NCI-H446 treated with DMSO at 0.1 percent for 48 hours (cell line): ENCODE results near the gene IGSF9.

Experiments
- DNase-seq: peaks from one replicate; lab custom pipeline; 2025; lab: John Stamatoyannopoulos, UW

Gene IGSF9

DNA sequence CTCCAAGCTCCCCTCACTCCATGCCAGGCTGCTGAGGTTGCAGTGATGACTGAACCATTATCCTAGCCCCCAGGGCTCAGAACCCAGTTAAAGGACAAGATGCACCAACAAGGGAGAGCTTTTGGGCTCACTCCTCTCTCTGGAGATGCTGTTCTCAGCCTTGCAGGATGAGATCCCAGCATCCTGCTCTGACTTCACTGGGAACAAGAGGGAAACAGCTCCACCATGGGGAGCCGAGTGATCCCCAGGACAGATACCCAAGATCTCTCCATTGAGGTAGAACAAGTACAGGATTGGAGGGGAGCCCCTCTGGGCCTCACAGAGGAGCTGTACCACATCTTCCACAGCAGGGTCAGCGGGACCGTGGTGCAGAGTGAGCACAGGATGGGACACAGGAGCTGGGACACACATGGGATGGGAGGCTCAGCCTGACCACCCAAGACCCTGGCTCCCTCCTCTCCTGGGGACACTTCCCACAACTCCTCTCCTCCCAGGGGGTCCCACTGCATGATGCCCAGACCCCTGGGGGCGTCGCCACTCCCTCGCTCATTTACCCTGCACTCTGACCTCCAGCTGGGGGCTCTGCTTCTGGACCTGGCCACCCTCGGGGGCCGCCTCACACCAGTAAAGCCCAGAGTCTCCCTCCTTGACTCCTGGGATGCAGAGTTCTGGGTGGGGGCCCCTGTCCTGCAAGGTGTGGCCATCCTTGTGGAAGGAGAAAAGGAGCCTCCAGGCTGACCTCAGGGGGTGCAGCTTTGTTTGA, 27.2 kb upstream of the IGSF9 start:
- DNase-seq, result no peak

DNA sequence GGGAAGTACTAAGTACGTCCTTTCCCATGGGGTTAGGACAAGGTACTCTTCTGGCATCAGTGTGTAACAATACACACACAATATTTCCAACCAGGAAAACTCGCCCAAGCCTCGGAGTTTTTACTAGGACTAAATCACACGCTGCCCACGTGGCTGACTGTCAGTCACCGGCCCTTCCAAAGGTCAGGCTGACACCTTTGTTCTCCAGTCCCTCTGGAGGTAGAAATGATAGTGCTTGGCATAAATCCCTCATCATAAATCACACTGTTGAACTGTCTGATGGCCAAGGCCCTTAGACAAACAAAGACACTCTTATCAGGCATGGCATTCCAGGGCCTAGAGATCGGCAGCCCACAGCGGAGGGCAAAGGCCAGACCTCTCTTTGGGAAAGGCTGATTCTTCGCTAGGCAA, 25.5 kb upstream of the IGSF9 start:
- DNase-seq, result no peak

DNA sequence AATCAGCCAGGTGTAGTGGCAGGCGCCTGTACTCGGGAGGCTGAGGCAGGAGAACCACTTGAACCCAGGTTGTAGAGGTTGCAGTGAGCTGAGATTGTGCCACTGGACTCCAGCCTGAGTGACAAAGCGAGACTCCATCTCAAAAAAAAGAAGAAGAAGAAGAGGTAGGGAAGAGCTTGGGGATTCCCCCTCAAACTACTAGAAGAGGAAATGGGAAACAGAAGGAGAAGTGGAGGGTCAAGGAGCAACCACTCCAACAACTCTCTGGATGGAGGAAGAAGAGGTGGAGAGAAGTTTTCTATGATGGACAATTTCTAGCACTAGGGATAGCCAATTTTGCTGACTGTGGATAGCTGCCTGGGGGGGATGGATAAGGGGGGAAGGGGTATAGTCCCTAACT, 23.5 kb upstream of the IGSF9 start:
- DNase-seq, result no peak

DNA sequence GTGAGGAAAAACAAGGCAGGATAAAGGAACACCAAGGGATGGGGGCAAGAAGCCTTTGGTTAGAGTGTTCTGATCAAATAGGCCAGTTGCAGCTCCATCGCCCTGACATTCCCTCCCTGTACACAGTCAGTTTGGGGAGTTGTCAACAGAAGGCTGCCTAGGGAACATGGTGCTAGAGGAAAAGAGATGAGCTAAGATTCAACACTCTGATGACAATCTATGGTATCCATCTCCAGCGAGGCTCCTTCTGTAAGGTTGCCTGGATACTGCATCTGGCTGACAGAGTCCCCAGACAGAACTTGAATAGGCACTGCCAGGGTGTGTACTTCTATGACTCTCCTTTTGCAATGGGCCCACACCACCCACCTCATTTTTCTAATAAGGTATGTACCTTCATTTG, 19.9 kb upstream of the IGSF9 start:
- no peak for DNase-seq

DNA sequence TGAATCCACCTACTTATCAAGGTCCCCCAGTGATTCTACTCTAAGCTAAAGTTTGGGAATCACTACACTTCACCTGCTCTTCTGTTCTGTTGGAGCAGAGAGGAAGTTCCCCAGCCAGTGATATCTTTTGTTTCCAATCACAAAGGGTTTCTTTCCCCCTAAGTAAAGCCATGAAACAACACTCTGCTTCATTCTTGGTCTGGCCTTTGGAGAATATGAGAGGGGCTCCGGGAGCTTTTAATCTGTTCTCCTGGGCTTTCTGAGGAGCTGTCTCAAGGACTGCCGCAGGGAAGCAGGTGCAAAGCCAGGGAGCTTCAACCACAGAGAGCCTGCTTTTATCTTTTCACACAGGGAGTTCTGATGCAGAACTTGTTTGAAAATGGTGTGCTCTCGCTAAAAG, 18.7 kb upstream of the IGSF9 start:
- no peak for DNase-seq

DNA sequence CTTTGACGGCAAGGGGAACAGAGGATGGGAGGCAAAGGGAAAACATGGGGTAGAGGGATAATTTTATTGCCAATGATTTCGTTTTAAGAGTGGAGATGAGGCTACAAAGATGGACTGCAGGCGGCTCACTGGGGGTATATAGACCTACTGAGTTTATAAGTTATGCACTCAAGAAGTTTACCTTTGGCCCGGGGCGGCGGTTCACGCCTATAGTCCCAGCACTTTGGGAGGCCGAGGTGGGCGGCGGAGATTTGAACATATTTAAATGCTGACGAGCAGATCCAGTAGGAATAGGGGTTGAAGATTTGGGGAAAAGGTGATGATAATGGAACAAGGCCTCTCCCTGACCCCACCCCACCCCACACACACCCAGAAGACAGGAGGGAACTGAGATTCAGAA, 16.8 kb upstream of the IGSF9 start:
- DNase-seq, result no peak

DNA sequence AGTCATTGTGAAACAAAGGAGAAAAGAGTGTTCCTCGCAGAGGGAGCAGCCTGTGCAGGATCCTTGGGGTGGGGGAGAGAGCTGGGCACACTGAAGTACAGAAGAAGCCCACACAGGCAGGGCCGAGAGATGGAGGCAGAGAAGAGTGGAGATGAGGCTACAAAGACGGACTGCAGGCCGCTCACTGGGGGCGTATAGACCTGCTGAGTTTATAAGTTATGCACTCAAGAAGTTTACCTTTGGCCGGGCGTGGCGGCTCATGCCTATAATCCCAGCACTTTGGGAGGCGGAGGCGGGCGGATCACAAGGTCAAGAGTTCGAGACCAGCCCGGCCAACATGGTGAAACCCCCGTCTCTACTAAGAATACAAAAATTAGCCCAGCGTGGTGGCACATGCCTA, 16.2 kb upstream of the IGSF9 start:
- DNase-seq, result no peak

DNA sequence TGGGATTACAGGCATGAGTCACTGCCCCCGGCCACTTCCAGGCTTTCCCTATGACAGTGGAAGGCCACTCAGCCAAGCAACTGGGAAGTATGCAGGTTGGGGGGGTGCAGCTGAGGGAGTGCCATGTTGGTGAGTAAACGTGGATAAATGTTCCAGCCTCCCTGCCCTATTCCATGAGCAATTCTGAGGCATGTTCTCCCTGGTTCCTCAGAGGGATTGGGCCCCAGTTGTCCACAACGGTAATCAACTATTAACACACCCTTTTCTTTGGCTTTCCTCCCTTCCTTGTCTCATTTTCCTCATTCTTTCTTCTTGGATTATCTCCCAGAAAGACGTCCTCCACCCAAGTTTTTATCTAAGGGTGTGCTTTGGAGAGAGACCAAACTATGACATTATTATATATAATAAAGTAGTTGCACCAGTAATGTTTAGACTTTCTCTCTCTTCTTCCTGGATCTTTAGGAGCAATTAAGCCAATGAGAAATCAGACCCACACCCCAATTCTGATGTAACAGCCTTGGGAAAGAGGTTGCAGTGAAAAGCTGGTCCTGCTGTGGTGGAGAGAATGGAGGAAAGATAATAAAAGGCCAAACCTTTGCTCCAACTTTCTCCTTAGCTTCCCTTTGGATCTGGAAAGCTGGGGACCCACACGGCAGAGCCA, 15.4 kb upstream of the IGSF9 start:
- no peak for DNase-seq

DNA sequence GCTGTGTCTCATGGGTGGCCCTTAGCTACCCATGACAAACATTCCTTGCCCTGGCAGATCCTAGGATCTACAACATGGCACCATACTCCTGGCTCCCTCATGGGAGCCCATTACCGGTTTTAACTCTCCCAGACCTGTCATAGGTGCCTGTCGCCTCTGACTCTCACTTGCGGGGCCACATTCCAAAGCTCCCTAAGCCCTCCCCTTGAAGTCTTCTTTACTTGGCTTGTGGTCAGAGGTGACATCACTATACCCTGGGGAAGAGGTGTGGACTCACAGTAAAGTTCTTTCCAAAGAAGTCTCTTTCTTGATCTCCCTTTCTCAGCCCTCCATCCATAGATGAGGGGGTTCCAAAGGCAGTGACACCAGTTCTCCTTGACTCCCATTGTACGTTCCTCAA, 14.0 kb upstream of the IGSF9 start:
- no peak for DNase-seq

DNA sequence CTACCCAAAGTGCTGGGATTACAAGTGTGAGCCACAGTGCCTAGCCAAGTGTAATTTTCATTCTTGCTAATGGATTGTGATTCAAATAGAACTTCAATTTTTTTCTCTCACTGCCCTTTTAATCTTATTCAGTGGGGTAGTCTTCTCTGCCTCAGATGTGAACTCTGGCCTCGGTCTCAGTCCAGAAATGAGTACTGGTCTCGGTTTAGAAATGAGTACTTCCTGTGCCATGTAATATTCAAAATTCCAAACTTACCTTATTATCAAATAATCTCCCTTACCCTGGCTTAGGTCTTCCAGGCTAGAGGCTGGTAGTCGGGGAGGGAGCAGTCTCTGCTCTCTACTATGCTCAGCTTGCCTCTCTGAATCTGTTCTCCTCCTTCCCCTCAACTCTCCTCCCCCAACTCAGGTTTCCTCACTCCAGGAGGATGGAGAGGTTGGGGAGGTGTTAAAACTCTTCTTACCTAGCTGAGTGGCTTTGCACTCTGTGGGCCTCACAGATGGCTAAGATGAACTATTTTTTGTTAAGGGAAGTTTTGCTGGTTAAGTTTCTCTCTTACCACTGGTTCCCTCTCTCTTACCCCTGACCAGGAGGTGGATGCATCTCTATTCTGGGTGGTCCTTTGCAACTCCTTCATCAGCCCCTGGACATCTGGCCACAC, 13.4 kb upstream of the IGSF9 start:
- no peak for DNase-seq

DNA sequence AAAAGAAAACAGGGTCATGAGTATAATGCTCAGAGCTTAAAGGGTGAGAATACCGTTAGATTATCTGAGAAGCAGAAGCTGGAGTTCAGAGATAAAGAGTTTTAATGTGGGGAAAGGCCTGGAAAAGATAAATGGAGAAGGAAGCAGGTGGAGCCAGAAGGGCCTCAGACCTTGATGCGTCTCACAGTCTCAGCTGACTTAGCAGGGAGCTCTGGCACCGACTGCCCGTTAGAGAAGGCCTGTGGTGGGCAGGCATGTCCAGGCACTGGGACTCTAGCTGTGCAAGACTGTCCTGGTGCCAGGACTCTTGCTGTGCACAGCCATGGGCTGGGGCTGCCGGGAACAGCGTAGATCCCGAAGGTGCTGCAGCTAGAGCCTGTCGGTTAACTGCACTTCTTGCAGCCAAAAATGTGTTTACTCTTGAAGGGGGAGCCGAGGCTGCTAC, 12.4 kb upstream of the IGSF9 start:
- peak; percentile 49 for DNase-seq

DNA sequence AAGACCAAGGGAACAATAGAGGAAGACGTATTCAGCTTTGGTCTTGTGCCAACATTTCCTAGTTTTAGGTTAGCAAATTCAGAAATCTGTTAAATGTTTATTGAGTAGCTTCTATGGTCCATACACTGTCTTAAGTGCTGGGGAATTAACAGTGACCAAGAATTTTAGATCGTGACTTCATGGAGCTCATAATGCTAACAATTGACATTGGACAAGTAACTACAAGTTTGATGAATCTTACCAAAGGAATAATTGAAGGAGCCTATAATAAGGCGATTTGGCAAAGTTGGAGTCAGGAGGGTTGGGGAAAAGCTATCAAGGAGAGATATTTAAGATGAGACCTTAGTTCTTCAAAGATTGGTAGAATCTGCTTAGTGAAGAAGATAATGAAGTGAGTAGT, 10.0 kb upstream of the IGSF9 start:
- no peak for DNase-seq

DNA sequence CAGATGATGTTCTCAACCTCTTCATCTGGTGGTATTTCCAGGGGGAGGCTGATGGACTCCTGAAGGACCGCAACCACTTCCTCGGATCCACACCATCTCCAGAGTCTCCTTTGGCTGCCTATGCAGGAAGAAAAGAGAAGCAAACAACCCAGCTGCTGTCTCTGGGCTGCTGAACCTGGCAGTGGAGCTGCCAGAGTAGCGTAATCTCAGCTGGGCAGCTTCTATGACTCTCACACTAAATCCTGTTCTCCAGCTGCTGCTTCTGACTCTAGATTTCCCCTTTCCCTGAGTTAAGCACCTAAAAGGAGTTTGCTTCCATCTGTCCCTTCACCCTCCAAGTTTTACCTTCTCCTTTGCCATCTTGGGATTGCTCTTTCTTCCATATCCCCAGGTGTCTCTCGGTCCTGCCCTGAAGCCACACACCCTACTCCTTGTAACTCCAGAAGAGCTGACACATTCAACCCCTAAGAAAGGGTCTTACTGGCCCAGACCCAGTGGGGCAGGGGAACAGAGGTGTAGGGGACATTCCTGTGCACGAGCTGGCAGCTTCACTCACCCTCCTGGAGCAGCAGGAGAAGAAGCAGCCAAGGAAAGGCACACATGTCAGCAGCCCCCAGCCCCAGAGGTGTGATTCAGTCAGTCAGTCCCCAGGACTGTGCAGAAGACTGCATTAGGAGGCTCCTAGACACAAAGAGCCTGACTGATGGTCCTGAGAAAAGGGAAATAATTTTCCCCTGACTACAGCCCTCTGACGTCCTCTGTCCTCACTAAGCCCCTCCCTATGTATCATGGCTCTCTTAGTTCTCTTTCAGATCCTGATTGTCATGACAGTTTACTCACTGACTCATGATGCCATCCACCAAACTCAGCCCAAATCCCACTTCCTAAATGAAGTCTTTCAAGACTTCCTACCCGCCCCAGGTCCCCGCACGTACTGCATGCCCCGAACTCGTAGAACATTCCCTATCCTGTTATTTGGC, 8.4 kb upstream of the IGSF9 start, which contains the start of gene SLAMF9:
Gene SLAMF9 (minus strand): TSS at position 702 of the 980 bp plus-strand sequence. CDS start 100 bp downstream, at position 602.
- no peak for DNase-seq

DNA sequence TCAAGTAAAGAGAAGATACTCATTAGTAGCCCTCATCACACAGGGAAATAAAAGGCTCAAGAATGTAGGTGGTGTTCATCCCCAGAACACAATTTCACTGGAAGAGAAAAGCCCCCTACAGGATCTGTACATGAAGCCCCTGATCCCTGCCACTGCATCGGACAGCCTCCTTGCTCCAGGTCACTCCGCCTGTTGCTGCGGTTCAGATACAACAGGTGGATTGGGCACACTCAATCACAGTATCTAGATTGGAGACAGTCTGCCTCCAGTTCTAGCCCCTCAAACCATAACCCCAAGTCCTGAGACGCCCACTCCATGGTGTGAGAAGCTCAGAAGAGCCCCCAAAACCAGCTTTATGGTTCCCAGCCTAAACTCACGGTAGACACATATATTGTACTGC, 7.5 kb upstream of the IGSF9 start:
- no peak for DNase-seq

DNA sequence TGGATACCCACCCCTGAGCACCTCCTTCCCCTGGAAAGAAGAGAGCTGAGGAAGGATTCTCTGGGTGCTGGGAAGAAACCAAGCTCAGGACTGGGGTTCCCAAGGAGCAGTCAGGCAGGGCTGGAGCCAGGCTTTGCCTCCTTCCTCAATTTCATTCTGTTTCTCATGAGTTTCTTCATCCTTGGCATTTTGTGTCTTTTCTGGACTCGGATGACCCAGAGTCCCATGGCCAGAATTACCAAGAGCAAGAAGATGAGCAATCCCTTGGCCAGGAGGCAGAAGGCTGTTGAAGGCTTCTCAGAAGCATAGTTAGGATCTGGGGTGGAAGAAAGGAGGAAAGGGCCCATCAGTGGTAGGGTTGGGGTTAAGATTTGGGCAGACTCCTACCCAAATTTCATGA, 6.1 kb upstream of the IGSF9 start:
- no peak for DNase-seq

DNA sequence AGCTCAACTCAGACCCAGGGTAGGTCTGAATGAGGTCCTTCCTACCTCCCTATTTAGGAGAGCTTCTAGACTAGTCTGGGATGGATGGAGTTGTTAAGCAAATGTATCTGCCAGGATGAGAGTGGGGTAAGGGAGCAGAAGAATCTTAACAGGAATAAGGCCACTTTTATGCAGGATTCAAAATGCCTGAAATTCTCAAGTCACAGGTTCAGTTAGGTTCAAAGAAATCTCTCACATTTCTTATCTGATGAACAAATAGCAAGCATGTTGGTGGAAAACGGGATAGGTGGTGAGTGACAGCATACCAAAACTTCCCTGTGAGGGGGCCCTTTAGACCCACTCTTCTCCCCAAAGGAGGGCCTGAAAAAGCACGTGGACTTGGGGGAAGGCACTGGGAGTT, 5.6 kb upstream of the IGSF9 start:
- DNase-seq, result no peak

DNA sequence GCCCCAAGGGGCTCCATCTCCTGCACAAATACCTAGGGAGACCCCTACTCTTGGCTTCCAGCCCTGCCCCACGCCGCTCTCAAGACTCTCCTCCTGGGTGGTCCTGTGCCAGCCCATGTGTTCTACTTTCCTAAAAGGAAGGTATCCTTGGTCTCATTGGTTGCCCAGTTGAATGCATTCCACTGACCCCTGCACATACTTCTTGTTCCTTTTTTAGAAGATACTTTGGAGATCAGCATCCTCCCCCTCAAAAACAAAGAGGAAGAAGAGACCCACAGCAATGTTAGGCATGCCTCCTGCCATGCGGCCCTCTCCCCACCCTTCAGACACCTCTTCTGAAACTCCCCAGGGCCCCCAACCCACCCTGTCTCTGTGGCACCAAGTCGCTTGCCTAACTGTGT, 4.6 kb upstream of the IGSF9 start:
- no peak for DNase-seq

DNA sequence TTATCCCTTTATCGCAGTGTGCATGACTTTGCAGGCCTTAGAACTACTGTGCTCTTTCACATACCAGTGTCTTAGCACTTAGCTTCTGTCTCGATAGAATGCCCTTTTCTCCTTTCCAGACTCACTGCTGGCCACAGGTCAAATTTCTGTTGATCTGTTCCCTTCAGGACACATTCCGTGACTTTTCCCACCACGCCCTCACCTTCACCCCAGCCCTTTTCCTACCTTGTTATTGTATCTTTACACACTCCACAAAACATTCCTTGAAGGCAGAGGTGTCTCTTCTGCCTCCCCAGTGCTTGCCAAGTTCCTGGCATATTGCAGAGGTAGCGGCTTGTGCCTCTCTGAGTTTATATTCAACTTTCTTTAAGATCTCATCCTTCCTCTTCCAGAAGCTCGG, 3.7 kb upstream of the IGSF9 start:
- no peak for DNase-seq

DNA sequence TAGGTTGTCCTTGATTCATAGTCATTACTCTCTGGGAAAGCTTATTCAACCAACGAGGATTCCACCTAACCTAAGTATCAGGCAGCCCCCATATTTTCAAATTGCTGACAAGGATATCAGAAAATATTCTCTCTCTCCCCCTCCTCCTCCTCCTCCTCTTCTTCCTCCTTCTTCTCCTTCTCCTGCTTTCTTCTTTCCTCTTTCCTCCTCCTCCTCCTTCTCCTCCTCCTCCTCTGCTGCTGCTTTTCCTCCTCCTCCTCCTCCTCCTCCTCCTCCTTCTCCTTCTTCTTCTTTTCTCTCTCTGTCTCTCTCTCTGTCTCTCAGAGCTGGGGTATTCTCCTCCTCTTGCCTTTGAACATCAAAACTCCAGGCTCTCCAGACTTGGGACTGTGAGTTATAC, 2.5 kb upstream of the IGSF9 start:
- DNase-seq, result no peak

DNA sequence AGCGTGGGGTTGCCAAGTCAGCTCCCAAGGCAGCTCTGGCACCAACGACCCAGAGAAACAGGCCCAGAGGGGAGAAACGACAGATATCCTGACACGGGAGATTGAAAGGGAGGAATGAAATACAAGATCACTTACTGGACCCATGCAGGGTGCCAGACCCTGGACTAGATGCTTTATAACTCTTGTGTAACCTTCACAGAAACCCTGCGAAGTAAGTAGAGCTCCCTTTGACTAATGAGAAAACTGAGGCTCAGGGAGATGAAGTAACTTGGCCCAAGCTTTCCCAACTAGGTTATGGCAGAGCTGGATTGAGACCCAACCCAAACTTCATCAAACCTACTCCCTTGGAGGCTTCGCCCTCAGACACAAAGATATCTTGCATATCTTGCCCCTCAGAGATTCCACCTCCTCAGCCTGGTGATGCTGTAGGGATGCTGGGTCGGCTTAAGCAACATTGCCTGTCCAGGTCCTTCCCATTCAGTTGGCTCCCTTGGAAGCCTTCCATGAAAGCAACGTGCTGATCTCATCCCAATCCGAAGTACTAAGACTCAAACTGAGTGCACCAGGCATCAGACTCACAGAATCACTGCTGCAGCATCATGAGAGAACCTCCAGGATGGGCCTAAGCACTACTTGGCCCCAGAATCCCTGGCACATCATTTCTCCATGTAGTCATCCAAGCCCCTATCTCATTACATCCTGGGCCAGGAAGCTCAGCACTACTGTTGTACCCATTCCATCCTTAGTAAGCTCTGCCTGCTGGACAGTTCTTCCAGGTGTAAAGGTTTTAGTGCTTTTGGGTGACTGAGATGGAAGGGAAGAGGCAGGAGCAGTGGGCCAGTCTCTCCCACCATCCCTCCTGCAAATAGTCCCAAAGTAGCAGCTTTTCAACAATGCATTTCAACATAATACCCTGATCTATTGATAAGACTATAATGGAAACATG, 1.1 kb upstream of the IGSF9 start:
- no peak for DNase-seq
